ENCODE results near the gene POR. TPM values are rescaled to one million over a fixed set of nuclear protein-coding genes. Genes with fewer than 3 reads are reported as not detected.
A peak's percentile ranks its signal among the peaks of the same experiment; 100 is the strongest.

POR gene
- total RNA-seq, 2 donors from 2014 or later: 31.6 to 42.7 TPM

GRCh38 chr7:75969182-75969581 lies 54.2 kb downstream of the POR start:
- peaks cover 5% of the 10 kb centered on the region for H3K4me1 Mint-ChIP-seq (ENCODE audit: low read depth)
- H3K4me3 Mint-ChIP-seq: no peak overlapping the region
- H3K9me3 Mint-ChIP-seq: no peaks in the 10 kb centered on the region
- H3K27me3 Mint-ChIP-seq (ENCODE audit: low read depth): no peaks in the 10 kb centered on the region
- peaks cover 0 to 2% of the 10 kb centered on the region in 2 donors for H3K36me3 Mint-ChIP-seq (ENCODE audit: insufficient read depth in 2 of 2)
- DNase-seq: no peak
- H3K27ac Mint-ChIP-seq: no peak overlapping the region
- ATAC-seq (replicated peaks in 1 of 2): no peak

- ATAC-seq (replicated peaks in 1 of 2) (no peak), DNase-seq (no peak)
- Mint-ChIP-seq H3K36me3 (ENCODE audit: insufficient read depth in 2 of 2) (peaks cover 0 to 4% of the 10 kb centered on the region in 2 donors), H3K27me3 (ENCODE audit: low read depth) (no peaks in the 10 kb centered on the region), H3K27ac (no peak overlapping the region), H3K9me3 (no peaks in the 10 kb centered on the region), H3K4me3 (no peak overlapping the region), H3K4me1 (ENCODE audit: low read depth) (peaks cover 5% of the 10 kb centered on the region)
Observed at GRCh38 chr7:75969704-75970498, 54.9 kb downstream of the POR start.

DNA sequence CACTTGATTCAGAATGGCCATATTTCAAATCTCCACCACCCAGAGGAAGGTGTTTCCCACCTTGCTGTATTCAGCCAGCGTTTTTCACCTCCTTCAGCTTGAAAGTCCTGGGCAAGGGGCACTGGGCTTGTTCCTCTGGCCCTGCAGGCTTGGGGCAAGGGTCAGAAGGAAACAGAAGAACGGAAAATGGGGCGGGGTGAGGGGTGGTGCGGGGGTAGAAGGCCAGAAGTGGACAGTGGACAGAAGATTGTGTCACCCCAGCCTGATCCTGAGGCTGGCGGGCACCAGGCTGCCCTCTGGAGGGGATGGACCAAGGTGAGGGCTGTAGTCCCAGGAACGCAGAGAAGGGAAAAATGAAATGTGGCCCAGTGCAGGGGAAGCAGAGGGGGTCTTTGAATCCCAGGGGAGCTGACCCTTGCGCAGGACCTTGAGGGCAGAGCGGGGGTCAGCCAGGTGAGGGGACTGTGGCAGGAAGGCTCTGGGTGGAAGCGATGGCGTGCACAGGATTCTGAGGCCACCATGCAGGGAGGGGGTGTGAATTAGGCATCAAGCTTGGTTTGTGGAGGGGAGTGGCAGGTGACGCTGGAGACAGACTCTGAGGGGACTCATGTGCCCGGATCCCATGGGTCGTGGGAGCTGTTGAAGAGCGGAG lies 56.5 kb downstream of the POR start:
- Mint-ChIP-seq H3K4me1 (ENCODE audit: low read depth) (peaks cover 5% of the 10 kb centered on the region), H3K27ac (peak overlapping the region; percentile 9), H3K36me3 (ENCODE audit: insufficient read depth in 2 of 2) (peaks cover 0 to 2% of the 10 kb centered on the region in 2 donors), H3K27me3 (ENCODE audit: low read depth) (no peaks in the 10 kb centered on the region), H3K4me3 (no peak overlapping the region), H3K9me3 (no peaks in the 10 kb centered on the region)
- ATAC-seq (replicated peaks in 1 of 2) (no peak), DNase-seq (no peak)

DNA sequence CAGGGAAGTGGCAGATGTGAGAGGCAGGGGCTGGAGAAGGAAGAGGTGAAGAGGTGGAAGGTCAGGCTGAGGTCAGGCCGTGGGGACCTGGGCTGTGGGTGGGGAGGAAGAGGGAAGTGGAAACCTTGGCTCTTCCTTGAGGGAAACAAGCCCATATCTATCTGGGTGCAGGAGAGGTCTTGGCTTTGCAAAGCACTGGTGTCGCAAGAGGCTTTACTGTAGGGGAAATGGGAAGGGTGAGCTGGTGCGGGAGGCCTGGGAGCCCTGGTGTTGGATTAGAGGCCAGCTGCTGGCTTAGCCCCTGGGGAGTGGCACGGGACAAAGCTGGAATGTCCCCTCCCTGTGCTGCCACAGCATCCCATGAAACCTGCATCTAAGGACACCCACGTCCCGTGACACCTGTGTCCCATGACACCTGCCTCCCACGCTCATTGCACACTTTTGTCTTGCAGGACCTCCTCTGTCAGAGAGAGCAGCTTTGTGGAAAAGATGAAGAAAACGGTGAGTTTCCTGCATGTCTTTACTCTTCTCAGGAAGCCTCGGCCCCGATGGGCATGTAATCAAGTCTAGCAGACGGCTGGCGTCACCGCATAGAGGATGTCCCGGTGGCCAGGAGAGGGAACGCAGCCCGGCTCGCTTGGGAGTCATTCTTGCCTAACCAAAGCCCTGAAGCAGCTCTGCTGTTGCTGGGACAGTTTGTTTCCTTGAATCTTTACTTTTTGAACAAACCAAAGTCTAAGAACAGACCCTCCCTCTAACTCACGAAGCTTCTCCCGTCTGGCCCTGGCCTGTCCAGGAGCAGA lies 57.2 kb downstream of the POR start:
- Mint-ChIP-seq H3K9me3 (no peaks in the 10 kb centered on the region), H3K4me3 (no peak overlapping the region), H3K27ac (peak overlapping the region; percentile 9), H3K4me1 (ENCODE audit: low read depth) (peaks cover 5% of the 10 kb centered on the region), H3K27me3 (ENCODE audit: low read depth) (no peaks in the 10 kb centered on the region), H3K36me3 (ENCODE audit: insufficient read depth in 2 of 2) (peaks cover 0 to 2% of the 10 kb centered on the region in 2 donors)
- ATAC-seq (replicated peaks in 1 of 2) (no peak), DNase-seq (no peak)

- Mint-ChIP-seq H3K27me3 (ENCODE audit: low read depth) (no peaks in the 10 kb centered on the region), H3K27ac (peak overlapping the region; percentile 40), H3K36me3 (ENCODE audit: insufficient read depth in 2 of 2) (peaks cover 0 to 2% of the 10 kb centered on the region in 2 donors), H3K9me3 (no peaks in the 10 kb centered on the region), H3K4me1 (ENCODE audit: low read depth) (no peaks in the 10 kb centered on the region), H3K4me3 (no peak overlapping the region)
- ATAC-seq (replicated peaks in 1 of 2) (no peak), DNase-seq (no peak)
Observed at GRCh38 chr7:75977743-75978142, 62.8 kb downstream of the POR start.

DNA sequence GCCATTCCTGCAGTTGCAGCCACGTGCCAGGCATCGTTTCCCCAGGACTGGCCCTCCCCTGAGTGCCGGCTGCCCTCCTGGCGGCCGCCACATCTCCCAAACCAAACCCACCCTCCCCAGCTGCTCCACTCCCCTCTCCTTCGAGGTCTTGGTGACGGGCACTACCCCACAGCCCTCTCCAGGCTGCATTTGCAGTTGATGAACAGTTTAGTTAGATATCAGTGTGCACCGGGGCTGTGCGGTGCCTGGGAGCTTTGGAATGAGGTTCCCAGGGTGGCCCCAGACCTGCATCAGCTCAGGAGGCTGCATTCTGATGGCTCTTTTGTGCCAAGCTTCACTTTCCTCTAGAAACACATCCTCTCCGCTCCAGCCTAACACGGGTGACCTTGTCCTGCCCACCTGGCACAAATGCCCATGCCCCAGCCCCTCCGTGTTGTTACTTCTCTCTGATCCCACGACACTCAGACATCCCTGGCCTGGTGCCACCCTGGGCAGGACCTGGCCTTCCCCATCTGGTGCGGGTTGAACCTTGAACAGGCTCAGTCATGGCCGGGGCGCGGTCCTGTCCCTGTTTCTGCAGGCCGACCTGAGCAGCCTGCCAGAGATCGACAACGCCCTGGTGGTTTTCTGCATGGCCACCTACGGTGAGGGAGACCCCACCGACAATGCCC lies 64.9 kb downstream of the POR start:
- H3K27ac Mint-ChIP-seq: no peak overlapping the region
- no peaks in the 10 kb centered on the region for H3K4me1 Mint-ChIP-seq (ENCODE audit: low read depth)

DNA sequence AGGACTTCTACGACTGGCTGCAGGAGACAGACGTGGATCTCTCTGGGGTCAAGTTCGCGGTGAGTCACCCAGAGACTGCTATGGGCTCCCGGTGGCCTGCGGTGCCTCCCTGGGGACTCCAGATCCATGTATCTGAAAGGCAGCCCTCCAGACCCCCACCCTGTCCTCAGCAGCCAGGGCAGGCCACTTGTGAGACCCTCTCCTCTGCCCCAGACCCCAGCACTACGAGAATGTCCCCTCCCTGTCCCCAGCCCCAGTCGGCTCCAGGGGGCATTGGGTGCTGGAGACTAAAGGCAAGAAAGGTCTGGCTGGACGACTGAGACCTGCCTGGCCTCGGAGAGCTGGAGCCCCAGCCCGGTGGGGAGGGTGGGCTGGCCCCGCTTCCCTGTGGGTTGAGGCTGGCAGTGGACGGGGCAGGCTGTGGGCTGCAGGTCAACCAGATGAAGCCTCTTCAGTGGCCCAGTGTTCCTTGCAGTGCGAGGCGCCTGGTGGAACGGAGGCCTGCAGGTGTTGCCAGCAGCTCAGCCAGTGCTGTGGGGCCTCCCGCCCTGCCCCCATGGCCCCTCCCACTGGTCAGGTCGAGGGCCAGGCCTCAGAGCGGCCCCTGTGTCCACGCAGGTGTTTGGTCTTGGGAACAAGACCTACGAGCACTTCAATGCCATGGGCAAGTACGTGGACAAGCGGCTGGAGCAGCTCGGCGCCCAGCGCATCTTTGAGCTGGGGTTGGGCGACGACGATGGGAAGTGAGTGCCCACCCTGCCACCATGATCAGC lies 65.7 kb downstream of the POR start:
- Mint-ChIP-seq H3K36me3 (ENCODE audit: insufficient read depth in 2 of 2) (peaks cover 0 to 2% of the 10 kb centered on the region in 2 donors), H3K27me3 (ENCODE audit: low read depth) (no peaks in the 10 kb centered on the region), H3K4me1 (ENCODE audit: low read depth) (no peaks in the 10 kb centered on the region), H3K27ac (no peak overlapping the region), H3K4me3 (no peak overlapping the region), H3K9me3 (no peaks in the 10 kb centered on the region)
- no peak for DNase-seq
- no peak for ATAC-seq (replicated peaks in 1 of 2)

More for the DNA sequence above, 64.9 kb downstream of the POR start:
- Mint-ChIP-seq H3K36me3 (ENCODE audit: insufficient read depth in 2 of 2) (peaks cover under 1 to 2% of the 10 kb centered on the region in 2 donors), H3K27me3 (ENCODE audit: low read depth) (no peaks in the 10 kb centered on the region), H3K4me3 (no peak overlapping the region), H3K9me3 (no peaks in the 10 kb centered on the region)
- ATAC-seq (replicated peaks in 1 of 2) (no peak), DNase-seq (no peak)

GRCh38 chr7:75981203-75981452 lies 66.2 kb downstream of the POR start:
- H3K4me1 Mint-ChIP-seq (ENCODE audit: low read depth): no peaks in the 10 kb centered on the region
- ATAC-seq (replicated peaks in 1 of 2) (no peak), DNase-seq (no peak)
- peaks cover 0 to 2% of the 10 kb centered on the region in 2 donors for H3K36me3 Mint-ChIP-seq (ENCODE audit: insufficient read depth in 2 of 2)
- H3K27me3 Mint-ChIP-seq (ENCODE audit: low read depth): no peaks in the 10 kb centered on the region
- H3K9me3 Mint-ChIP-seq: no peaks in the 10 kb centered on the region
- no peak overlapping the region for H3K27ac Mint-ChIP-seq
- H3K4me3 Mint-ChIP-seq: no peak overlapping the region

DNA sequence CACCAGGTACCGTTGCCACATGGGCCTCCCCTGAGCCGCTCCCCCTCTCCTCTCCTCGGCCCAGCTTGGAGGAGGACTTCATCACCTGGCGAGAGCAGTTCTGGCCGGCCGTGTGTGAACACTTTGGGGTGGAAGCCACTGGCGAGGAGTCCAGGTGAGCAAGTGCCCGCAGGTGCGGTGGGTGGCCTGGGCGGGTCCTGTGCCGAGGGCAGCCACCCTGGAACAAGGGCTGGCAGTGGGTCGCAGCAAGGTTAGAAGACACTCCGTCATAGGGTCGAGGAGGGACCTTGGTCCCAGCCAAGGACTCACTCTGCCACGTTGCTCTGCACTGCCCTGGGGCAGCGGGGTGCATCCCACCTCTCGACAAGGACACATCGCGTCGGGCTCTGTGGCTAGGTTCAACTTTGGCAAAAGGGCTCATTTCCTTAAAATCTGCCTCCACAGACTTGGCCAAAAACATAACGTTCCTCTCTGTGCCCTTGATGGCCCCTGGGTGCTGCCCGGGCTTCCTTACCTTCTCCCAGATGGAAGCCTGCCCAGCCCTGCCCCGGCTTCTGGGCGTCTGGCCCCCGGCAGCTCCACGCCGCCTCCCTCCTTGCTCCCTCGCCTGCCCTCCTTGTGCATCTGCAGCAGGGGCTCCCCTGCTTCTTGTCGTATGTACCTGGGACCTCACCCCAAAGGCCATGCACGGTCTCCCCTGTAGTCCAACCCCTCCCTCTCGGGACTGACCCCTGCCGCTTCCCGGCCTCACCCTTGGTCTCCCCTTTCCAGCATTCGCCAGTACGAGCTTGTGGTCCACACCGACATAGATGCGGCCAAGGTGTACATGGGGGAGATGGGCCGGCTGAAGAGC lies 66.7 kb downstream of the POR start:
- no peak overlapping the region for H3K27ac Mint-ChIP-seq
- H3K4me1 Mint-ChIP-seq (ENCODE audit: low read depth): no peaks in the 10 kb centered on the region
- H3K36me3 Mint-ChIP-seq (ENCODE audit: insufficient read depth in 2 of 2): peaks cover 0 to 2% of the 10 kb centered on the region in 2 donors

GRCh38 chr7:75982306-75983064 lies 67.5 kb downstream of the POR start:
- ATAC-seq (replicated peaks in 1 of 2) (no peak), DNase-seq (no peak)
- Mint-ChIP-seq H3K9me3 (no peaks in the 10 kb centered on the region), H3K4me3 (no peak overlapping the region), H3K4me1 (ENCODE audit: low read depth) (no peaks in the 10 kb centered on the region), H3K27me3 (ENCODE audit: low read depth) (no peaks in the 10 kb centered on the region), H3K27ac (no peak overlapping the region), H3K36me3 (ENCODE audit: insufficient read depth in 2 of 2) (peaks cover 2 to 3% of the 10 kb centered on the region in 2 donors)

More for the DNA sequence above, 66.7 kb downstream of the POR start:
- no peaks in the 10 kb centered on the region for H3K27me3 Mint-ChIP-seq (ENCODE audit: low read depth)
- ATAC-seq (replicated peaks in 1 of 2) (no peak), DNase-seq (no peak)
- no peak overlapping the region for H3K4me3 Mint-ChIP-seq
- H3K9me3 Mint-ChIP-seq: no peaks in the 10 kb centered on the region

DNA sequence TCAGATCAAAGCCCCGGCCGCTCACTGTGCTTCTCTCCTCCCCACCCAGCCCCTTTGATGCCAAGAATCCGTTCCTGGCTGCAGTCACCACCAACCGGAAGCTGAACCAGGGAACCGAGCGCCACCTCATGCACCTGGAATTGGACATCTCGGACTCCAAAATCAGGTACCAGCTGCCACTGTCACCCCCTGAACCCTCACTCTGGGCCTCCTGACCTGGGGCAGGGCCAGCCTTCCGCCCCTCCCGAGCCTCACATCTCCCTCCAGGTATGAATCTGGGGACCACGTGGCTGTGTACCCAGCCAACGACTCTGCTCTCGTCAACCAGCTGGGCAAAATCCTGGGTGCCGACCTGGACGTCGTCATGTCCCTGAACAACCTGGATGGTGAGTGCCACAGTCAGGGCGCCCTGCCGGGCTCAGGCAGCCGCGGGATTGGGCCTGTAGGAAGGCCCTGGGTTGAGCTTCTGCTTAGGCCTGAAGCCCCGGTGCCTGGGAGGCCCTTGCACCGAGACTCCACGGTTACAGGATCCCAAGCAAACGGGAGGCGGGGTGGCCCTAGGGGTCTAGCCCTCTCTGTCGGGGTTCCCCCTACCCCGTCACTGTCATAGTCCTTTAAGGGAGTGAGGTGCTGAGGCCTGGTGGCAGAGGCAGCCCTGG lies 68.6 kb downstream of the POR start:
- Mint-ChIP-seq H3K4me3 (no peak overlapping the region), H3K27ac (no peak overlapping the region), H3K9me3 (no peaks in the 10 kb centered on the region), H3K4me1 (ENCODE audit: low read depth) (no peaks in the 10 kb centered on the region), H3K36me3 (ENCODE audit: insufficient read depth in 2 of 2) (peaks cover 2 to 3% of the 10 kb centered on the region in 2 donors), H3K27me3 (ENCODE audit: low read depth) (no peaks in the 10 kb centered on the region)
- no peak for DNase-seq
- no peak for ATAC-seq (replicated peaks in 1 of 2)
